SU-DHL-6 (cell line): Measurements from ENCODE around the gene APPBP2.

Experiments
- H2AFZ ChIP-seq: fragments of 200-600 bp; sonication (generic); 2 replicates; pipeline ENCODE4 v1.6.1; 2014; ENCODE audit warnings: low read depth, mild to moderate bottlenecking, moderate library complexity, mixed read lengths, antibody characterized with exemption, low read length; ENCODE audit not compliant: severe bottlenecking
- H3F3A ChIP-seq: fragments of 200-600 bp; shearing (Covaris generic); 2 replicates; pipeline ENCODE4 v1.6.0; 2016; ENCODE audit warnings: antibody characterized with exemption, mild to moderate bottlenecking; ENCODE audit not compliant: insufficient read depth
- H3K27ac ChIP-seq: fragments of 200-600 bp; sonication (generic); 2 replicates; pipeline ENCODE4 v1.5.1; 2016; ENCODE audit warnings: low read depth, mild to moderate bottlenecking, low read length, moderate library complexity, mixed read lengths
- H3K27me3 ChIP-seq: fragments of 200-600 bp; sonication (generic), shearing (Covaris generic); 2 replicates; pipeline ENCODE4 v1.6.0; 2014; ENCODE audit warnings: mild to moderate bottlenecking, low read length
- H3K36me3 ChIP-seq: fragments of 200-600 bp; sonication (generic); 2 replicates; pipeline ENCODE4 v1.6.1; 2014; ENCODE audit warnings: mild to moderate bottlenecking, low read length, mixed read lengths
- H3K4me2 ChIP-seq: fragments of 300-600, 200-600 bp; shearing (Covaris generic), sonication (generic); 2 replicates; pipeline ENCODE4 v1.6.0; 2014; ENCODE audit warnings: low read length, low read depth, mild to moderate bottlenecking; ENCODE audit not compliant: poor library complexity, severe bottlenecking
- H3K4me3 ChIP-seq: fragments of 200-600 bp; sonication (generic); 2 replicates; pipeline ENCODE4 v1.5.1; 2014; ENCODE audit warnings: antibody characterized with exemption, low read length, mild to moderate bottlenecking, mixed read lengths; ENCODE audit not compliant: insufficient read depth, poor library complexity, severe bottlenecking
- H3K79me2 ChIP-seq: fragments of 200-600 bp; sonication (generic); 2 replicates; pipeline ENCODE4 v1.6.1; 2014; ENCODE audit warnings: mild to moderate bottlenecking, low read length, moderate library complexity; ENCODE audit not compliant: insufficient read depth
- H3K9ac ChIP-seq: fragments of 200-600 bp; sonication (generic); 2 replicates; pipeline ENCODE4 v1.7.0; 2014; ENCODE audit warnings: mild to moderate bottlenecking, low read length
- H3K9me2 ChIP-seq: fragments of 200-600 bp; sonication (generic); replicated peaks from 2 replicates; pipeline ENCODE4 v1.6.1; 2014; ENCODE audit warnings: low read length; ENCODE audit not compliant: insufficient read depth
- H3K9me3 ChIP-seq: fragments of 200-600 bp; sonication (generic); 2 replicates; pipeline ENCODE4 v1.6.1; 2014; ENCODE audit warnings: low read length, mixed read lengths; ENCODE audit not compliant: insufficient read depth
- H4K20me1 ChIP-seq: fragments of 200-600 bp; sonication (generic); 2 replicates; pipeline ENCODE4 v1.6.1; 2014; ENCODE audit warnings: low read depth, mild to moderate bottlenecking, antibody characterized with exemption, low read length, moderate library complexity, mixed read lengths
- EZH2phosphoT487 ChIP-seq: fragments of 200-600 bp; sonication (generic), shearing (Covaris generic); conservative IDR thresholded peaks from 2 replicates; pipeline ENCODE4 v1.6.1; 2018; ENCODE audit warnings: mild to moderate bottlenecking, antibody characterized with exemption, low read length, moderate library complexity, mixed read lengths
- TF ChIP-seq, protein P1 (sequence below): fragments of 200-600 bp; sonication (generic); IDR thresholded peaks from one replicate; pipeline ENCODE4 v1.5.1; 2017; ENCODE audit warnings: antibody characterized with exemption, mild to moderate bottlenecking, low read length, moderate library complexity; ENCODE audit not compliant: insufficient read depth, poor library complexity, severe bottlenecking

Gene APPBP2

GRCh38 chr17:60525685-60526514 is at the start of gene APPBP2:
Gene APPBP2 (minus strand): TSS chr17:60526242. CDS start chr17:60525931, 311 bp downstream.
- Histone ChIP-seq H2AFZ (peak within 1 kb of the TSS; percentile 99), H3K27me3 (no peaks in the 10 kb centered on the region), H3K27ac (peak within 1 kb of the TSS; percentile 71), H3K4me3 (peak within 1 kb of the TSS; percentile 98), H3K9ac (peak within 1 kb of the TSS; percentile 99), H3K79me2 (peaks cover 60% of the 10 kb centered on the region), H3K9me3 (no peaks in the 10 kb centered on the region), H3K4me2 (peak within 1 kb of the TSS; percentile 96), H3K36me3 (no peaks in the 10 kb centered on the region), H3F3A (no peaks in the 10 kb centered on the region; the same call in 1 of the 2 replicates), H4K20me1 (no peaks in the 10 kb centered on the region), H3K9me2 (no peaks in the 10 kb centered on the region)
- TF ChIP-seq, protein P1, sequence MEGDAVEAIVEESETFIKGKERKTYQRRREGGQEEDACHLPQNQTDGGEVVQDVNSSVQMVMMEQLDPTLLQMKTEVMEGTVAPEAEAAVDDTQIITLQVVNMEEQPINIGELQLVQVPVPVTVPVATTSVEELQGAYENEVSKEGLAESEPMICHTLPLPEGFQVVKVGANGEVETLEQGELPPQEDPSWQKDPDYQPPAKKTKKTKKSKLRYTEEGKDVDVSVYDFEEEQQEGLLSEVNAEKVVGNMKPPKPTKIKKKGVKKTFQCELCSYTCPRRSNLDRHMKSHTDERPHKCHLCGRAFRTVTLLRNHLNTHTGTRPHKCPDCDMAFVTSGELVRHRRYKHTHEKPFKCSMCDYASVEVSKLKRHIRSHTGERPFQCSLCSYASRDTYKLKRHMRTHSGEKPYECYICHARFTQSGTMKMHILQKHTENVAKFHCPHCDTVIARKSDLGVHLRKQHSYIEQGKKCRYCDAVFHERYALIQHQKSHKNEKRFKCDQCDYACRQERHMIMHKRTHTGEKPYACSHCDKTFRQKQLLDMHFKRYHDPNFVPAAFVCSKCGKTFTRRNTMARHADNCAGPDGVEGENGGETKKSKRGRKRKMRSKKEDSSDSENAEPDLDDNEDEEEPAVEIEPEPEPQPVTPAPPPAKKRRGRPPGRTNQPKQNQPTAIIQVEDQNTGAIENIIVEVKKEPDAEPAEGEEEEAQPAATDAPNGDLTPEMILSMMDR, result no peak
- TF ChIP-seq EZH2phosphoT487, result no peak

DNA sequence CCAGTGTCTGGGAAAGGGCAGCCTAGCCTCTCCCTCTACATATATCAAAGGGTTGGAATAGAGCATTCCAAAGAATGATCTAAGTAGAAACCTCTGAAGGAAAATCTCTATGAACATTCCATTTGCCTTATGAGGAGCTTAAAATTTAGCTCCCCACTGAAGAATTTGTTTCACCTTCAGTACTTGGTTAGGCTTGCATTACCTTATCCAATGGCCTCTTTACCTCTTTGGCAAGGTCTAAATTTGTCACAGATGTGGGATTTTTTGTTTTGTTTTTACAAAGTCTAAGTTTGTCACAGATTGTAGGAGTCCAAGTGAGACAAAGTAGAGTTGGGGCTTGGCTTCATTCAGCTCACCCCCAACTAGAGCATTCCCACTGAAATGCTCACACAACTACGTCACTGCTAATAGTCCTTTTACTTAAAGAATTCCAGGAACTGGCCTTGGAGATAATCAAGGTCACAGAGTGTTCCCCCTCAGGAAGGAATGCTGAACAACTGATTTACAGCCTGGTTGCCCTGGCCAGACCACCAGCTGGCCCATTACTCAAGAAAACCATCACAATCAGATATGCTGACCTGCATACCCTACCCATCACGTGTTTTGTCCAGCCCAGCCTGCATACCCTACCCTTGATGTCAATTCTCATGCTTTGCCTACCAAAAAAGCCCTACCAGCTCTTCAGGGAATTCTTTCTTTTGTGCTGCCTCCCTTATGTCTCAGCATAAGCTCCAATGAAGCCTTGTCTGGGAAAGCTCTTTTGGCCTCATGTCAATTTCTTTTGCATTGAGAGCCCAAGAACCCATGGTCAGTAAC is 47.4 kb upstream of the APPBP2 start:
- no peaks in the 10 kb centered on the region for H3K9me3 ChIP-seq
- no peak overlapping the region for H3K4me3 ChIP-seq
- no peak overlapping the region for H3K9ac ChIP-seq
- H3K79me2 ChIP-seq, result no peaks in the 10 kb centered on the region
- H3F3A ChIP-seq, result no peaks in the 10 kb centered on the region
- no peaks in the 10 kb centered on the region for H3K27me3 ChIP-seq
- H3K36me3 ChIP-seq, result no peaks in the 10 kb centered on the region
- no peaks in the 10 kb centered on the region for H4K20me1 ChIP-seq
- no peak for TF ChIP-seq EZH2phosphoT487
- TF ChIP-seq, protein P1, result no peak
- no peak overlapping the region for H2AFZ ChIP-seq
- H3K27ac ChIP-seq, result no peak overlapping the region
- H3K9me2 ChIP-seq, result no peaks in the 10 kb centered on the region
- H3K4me2 ChIP-seq, result no peak overlapping the region

GRCh38 chr17:60565233-60565632 is 39.2 kb upstream of the APPBP2 start:
- H3K27me3 ChIP-seq, result no peaks in the 10 kb centered on the region
- no peak overlapping the region for H3K4me3 ChIP-seq
- H3K27ac ChIP-seq, result no peak overlapping the region
- no peaks in the 10 kb centered on the region for H3K9me2 ChIP-seq
- no peak overlapping the region for H3K4me2 ChIP-seq
- H3K9ac ChIP-seq, result no peak overlapping the region
- H4K20me1 ChIP-seq, result no peaks in the 10 kb centered on the region
- no peaks in the 10 kb centered on the region for H3F3A ChIP-seq
- no peaks in the 10 kb centered on the region for H3K79me2 ChIP-seq
- H3K9me3 ChIP-seq, result no peaks in the 10 kb centered on the region
- H3K36me3 ChIP-seq, result no peaks in the 10 kb centered on the region
- H2AFZ ChIP-seq, result no peak overlapping the region
- no peak for TF ChIP-seq EZH2phosphoT487
- TF ChIP-seq, protein P1, result no peak
